NCI-H748 (cell line): Measurements from ENCODE around the gene COMMD1.

Source experiments
- DNase-seq: peaks from one replicate; lab custom pipeline; 2025; ENCODE audit not compliant: unreplicated experiment; lab: John Stamatoyannopoulos, UW

Gene COMMD1

GRCh38 chr2:62175728-62176127 is 270.3 kb downstream of the COMMD1 start:
- DNase-seq, result peak; percentile 61

- DNase-seq, result no peak
Observed at GRCh38 chr2:62176801-62177200, 271.3 kb downstream of the COMMD1 start.

- no peak for DNase-seq
Observed at GRCh38 chr2:62177392-62178049, 272.0 kb downstream of the COMMD1 start.

- DNase-seq, result no peak
Observed at GRCh38 chr2:62178741-62179271, 273.3 kb downstream of the COMMD1 start.

GRCh38 chr2:62180975-62181374 is 275.5 kb downstream of the COMMD1 start:
- DNase-seq, result no peak

- DNase-seq, result no peak
Observed at GRCh38 chr2:62181843-62182242, 276.4 kb downstream of the COMMD1 start.

- DNase-seq, result no peak
Observed at GRCh38 chr2:62184512-62185230, 279.2 kb downstream of the COMMD1 start.
